ENCODE measurements around the gene HNRNPA0. TPM values are rescaled to one million over a fixed set of nuclear protein-coding genes. Genes with fewer than 3 reads are reported as not detected.

HNRNPA0 gene
- total RNA-seq, 1 donor from 2014 or later, result 12.1 TPM

DNA sequence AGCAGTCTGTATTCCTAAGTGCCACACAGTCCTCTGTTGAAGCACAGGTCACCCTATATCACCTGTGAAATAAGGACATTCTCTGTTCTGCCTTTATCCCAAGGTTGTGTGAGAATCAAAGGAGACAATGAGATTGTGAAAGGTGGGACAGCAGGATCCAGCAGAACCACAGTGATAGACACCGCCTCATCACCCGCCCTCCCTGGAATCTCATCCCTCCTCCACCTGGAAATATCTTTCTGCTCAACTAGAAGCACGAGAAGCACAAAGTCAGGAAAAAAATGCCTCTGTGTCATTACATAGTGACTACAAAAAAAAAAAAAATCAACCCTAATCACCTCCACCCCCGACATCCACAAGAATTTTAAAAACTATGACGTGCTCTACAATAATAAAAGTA, 50.6 kb downstream of the HNRNPA0 start:
- ATAC-seq (ENCODE audit: poor library complexity), result no peak
- intact Hi-C loops (cut with DNase I), result no loop called here

DNA sequence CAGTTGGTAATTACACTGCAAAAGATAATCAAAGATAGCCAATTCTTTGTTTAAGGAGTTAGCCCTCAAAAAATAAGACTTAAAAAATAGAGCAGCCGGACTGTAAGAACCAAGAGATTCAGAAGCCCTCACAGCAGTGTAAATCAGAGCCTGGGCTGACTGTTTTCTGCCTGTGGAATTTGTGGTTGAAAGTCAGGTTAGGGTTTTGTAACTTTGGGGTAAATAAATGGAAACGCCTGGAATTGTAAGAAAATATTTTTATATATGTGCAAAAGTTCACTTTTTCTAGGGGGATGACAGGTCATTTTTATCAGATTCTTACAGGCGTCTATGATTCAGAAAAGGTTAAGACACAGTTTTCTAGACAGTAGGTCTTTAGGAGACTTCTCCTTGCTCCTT, 53.9 kb downstream of the HNRNPA0 start:
- DNase-seq (no peak), ATAC-seq (ENCODE audit: poor library complexity) (no peak)
- intact Hi-C loops (cut with DNase I), result no loop called here

More for the DNA sequence above, 50.6 kb downstream of the HNRNPA0 start:
- no peak for DNase-seq

DNA sequence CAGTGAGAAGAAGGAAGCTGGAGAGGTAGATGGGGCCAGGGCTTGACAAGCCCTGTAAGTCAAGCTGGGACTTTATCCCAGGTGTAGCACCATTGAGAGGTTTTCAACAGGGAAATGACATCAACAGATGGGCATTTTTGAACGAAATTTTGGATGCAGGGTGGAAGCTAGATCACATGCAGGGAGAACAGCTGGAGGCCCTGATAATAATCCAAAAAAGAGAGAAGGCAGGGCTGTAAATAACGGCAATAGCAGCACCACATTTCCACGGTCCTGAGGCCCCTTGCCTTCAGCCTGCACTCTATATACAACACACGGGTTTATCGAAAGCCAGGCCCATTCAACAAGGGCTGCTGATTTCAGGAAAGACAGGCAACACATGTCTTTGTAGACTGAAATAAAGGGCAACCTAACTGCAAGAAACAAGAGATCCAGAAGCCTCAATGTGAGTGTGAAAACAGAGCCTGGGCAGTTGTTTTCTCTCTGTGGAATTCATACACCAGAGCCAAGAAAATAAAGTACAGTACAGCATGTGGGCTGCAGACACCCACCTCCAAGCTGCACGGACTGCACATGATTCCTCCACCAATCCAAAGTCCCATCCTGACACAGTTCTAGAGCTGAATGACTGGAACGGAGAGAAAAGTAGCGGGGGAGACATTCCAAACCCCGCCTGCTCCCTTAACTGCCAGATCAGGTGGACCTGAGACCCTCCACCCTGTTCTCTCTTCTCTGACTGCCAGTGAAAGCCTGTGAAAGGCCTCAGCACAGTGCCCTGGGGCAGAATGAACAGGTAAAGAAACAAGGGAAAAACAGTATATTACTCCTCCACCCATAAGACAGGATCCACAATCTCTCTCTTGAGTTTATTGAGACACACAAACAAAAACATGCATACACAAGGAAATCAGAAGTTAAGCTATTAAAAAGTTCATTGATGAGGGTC, 54.6 kb downstream of the HNRNPA0 start:
- DNase-seq, result no peak
- ATAC-seq (ENCODE audit: poor library complexity), result peak; percentile 62
- intact Hi-C loops (cut with DNase I), result no loop called here

DNA sequence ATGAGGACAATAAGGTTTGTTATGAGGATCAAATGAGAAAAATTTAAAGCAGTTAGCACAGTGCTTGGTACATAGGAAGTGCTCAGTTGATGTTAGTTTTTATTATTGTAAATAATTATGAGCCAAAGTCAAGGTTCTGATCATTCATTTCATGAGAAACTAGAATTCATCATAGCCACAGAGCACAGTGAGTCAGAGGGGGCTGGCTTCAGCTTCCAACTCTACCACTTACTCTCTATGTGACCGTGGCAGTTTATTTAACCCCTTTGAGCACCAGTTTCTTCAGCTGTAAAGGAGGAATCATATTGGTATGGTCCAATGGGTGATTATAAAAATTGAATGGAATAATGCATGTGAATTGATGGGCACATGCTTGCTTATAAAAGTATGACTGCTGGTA, 57.7 kb downstream of the HNRNPA0 start:
- DNase-seq, result no peak
- ATAC-seq (ENCODE audit: poor library complexity), result no peak
- intact Hi-C loops (cut with DNase I), result no loop called here

DNA sequence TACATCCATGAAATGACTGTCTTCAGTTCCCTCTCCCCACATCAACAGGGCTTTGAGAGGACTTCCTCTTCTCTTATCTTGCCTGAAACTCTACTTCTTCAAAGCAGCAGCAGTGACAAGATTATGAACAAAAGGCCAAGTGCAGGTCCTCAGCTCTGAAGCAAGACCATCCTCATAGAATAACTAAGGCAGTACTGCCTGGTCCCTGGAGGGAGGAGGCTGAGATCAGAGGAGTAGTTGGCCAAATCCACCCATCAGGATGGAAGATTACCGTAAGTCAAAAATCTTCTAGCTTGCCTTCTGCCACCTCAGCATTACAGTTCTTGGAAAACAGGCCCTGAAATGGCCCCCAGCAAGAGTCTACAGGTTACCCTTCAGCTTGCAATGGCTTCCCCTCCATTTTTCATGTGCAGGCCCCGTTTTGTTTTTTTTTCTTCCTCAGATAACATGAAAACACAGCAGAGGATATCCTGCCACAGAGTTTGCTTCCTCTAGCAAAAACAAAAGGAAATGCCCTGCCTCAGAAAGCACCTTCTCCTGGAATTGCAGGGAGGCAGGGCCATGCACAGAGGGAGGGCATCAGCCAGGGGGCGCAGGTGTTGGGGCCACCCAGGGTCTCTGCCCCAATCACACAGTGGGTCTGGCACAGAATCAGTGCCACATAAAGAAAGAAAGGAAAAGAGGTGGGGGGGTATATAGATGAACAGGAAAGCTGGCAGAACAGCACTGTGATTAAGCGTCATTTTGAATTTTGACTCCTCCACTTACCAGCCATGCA, 58.3 kb downstream of the HNRNPA0 start:
- DNase-seq, result no peak
- intact Hi-C loops (cut with DNase I), result no loop called here
- no peak for ATAC-seq (ENCODE audit: poor library complexity)

Other genes starting within 250 kb of the HNRNPA0 start
- 22.3 TPM for gene KLHL3, start 18.3 kb downstream of the HNRNPA0 start, total RNA-seq
- gene MYOT, start 113.5 kb upstream of the HNRNPA0 start, total RNA-seq, result 11.7 TPM
- gene PKD2L2, start 135.1 kb upstream of the HNRNPA0 start, total RNA-seq, result 0.48 TPM